Thoracic aorta (tissue), 2 donors: ENCODE data around the gene INF2. TPM values are rescaled to one million over a fixed set of nuclear protein-coding genes. Genes with fewer than 3 reads are reported as not detected.

ENCODE experiments used
- ATAC-seq: fragments of 150-250 bp; one replicate; pipeline ENCODE4 v1.8.0; 2017; ENCODE audit warnings: low read depth; ENCODE audit not compliant: insufficient number of reproducible peaks, low FRiP score
- DNase-seq: peaks from one replicate; pipeline ENCODE4 v3.0.0-alpha.2; 2020; ENCODE audit warnings: low spot score
- H3K27ac ChIP-seq, 2 donors: fragments of 200-600 bp; sonication (generic); 1 replicate in 1 of 2; 2 replicates in 1 of 2; pipeline ENCODE4 v1.5.1; 2016; ENCODE audit warnings: mild to moderate bottlenecking in 2 of 2, moderate library complexity in 2 of 2
- H3K27me3 ChIP-seq: fragments of 200-600 bp; sonication (generic); replicated peaks from 2 replicates; pipeline ENCODE4 v1.6.0; 2016; ENCODE audit warnings: mild to moderate bottlenecking; ENCODE audit not compliant: insufficient read depth
- H3K36me3 ChIP-seq: fragments of 200-600 bp; sonication (generic); one replicate; pipeline ENCODE4 v1.5.1; 2016
- H3K4me1 ChIP-seq, 2 donors: fragments of 200-600 bp; sonication (generic); 1 replicate in 1 of 2; 2 replicates in 1 of 2; pipeline versions ENCODE4 v1.5.1 to v1.6.0; 2016; ENCODE audit warnings: low read depth in 2 of 2, mild to moderate bottlenecking in 1 of 2; ENCODE audit not compliant: control insufficient read depth in 1 of 2
- H3K4me3 ChIP-seq: fragments of 200-600 bp; sonication (generic); 2 replicates; pipeline ENCODE4 v1.5.1; 2016; ENCODE audit warnings: mild to moderate bottlenecking
- H3K9me3 ChIP-seq: fragments of 200-600 bp; sonication (generic); 2 replicates; pipeline ENCODE4 v1.5.1; 2016
- CTCF ChIP-seq: fragments of 200-600 bp; sonication (generic); IDR thresholded peaks from one replicate; pipeline ENCODE4 v1.5.1; 2019; ENCODE audit warnings: antibody characterized with exemption
- total RNA-seq, 2 donors: library from RNA; depleted of rRNA; stranded (reverse); fragments of >200 nt; gene quantifications; one replicate each; pipeline versions ENCODE4 v1.1.0 to v1.2.3, GENCODE V29; 2016

The INF2 gene
- total RNA-seq, 2 donors from 2014 or later: 124 to 162 TPM

GRCh38 chr14:104770072-104770579 is 80.7 kb downstream of the INF2 start:
- H3K36me3 ChIP-seq: peaks cover 30% of the 10 kb centered on the region
- H3K27me3 ChIP-seq: no peaks in the 10 kb centered on the region
- H3K4me1 ChIP-seq: no peaks in the 10 kb centered on the region
- H3K27ac ChIP-seq: no peak overlapping the region
- ATAC-seq (no peak), DNase-seq (no peak)
- no peak overlapping the region for H3K4me3 ChIP-seq
- TF ChIP-seq CTCF: no peak
- H3K9me3 ChIP-seq: no peaks in the 10 kb centered on the region

- ATAC-seq: no peak
These were observed 81.4 kb downstream of the INF2 start for GRCh38 chr14:104770851-104771272.

GRCh38 chr14:104771374-104771773 is 82.0 kb downstream of the INF2 start:
- DNase-seq (no peak), ATAC-seq (no peak)
- no peak overlapping the region for H3K4me3 ChIP-seq
- H3K27ac ChIP-seq: no peak overlapping the region
- H3K36me3 ChIP-seq: peaks cover 42% of the 10 kb centered on the region
- no peaks in the 10 kb centered on the region for H3K4me1 ChIP-seq
- TF ChIP-seq CTCF: no peak
- no peaks in the 10 kb centered on the region for H3K27me3 ChIP-seq
- no peaks in the 10 kb centered on the region for H3K9me3 ChIP-seq

More at GRCh38 chr14:104770851-104771272, 81.4 kb downstream of the INF2 start:
- Histone ChIP-seq H3K36me3 (peaks cover 38% of the 10 kb centered on the region), H3K27ac (no peak overlapping the region), H3K4me3 (no peak overlapping the region), H3K27me3 (no peaks in the 10 kb centered on the region), H3K9me3 (no peaks in the 10 kb centered on the region), H3K4me1 (no peaks in the 10 kb centered on the region)
- no peak for DNase-seq
- TF ChIP-seq CTCF: peak; percentile 58

Other genes with a start within 250 kb of the INF2 start
- 1 to 10 TPM; 1.1 to 5.1 TPM for gene C14orf180, start 109.9 kb upstream of the INF2 start, total RNA-seq
- gene TMEM179, start 84.8 kb upstream of the INF2 start, total RNA-seq: not detected
- 10 to 100 TPM; 30.8 to 87.3 TPM for gene ADSS1, start 34.6 kb downstream of the INF2 start, total RNA-seq
- gene SIVA1, start 63.5 kb downstream of the INF2 start, total RNA-seq: 100 to 1,000 TPM; 218 to 320 TPM
- 100 to 1,000 TPM; 158 to 162 TPM for gene AKT1, start 106.1 kb downstream of the INF2 start, total RNA-seq
- gene ZBTB42, start 111.5 kb downstream of the INF2 start, total RNA-seq: 1 to 10 TPM; 3.2 to 4.4 TPM
- 10 to 100 TPM; 35.2 to 38.2 TPM for gene CEP170B, start 175.7 kb downstream of the INF2 start, total RNA-seq
- gene PLD4, start 235.3 kb downstream of the INF2 start, total RNA-seq: under 1 TPM in 1 of 2 donors, not detected in 1; 0.35 TPM